ENCODE measurements around the gene SIRT2. TPM values are rescaled to one million over a fixed set of nuclear protein-coding genes. Genes with fewer than 3 reads are reported as not detected.
A peak's percentile ranks its signal among the peaks of the same experiment; 100 is the strongest.
"Not testable (repeated sequence)": the region's sequence is repeated elsewhere in the genome, so short reads cannot be mapped to it uniquely, and the experiment has no call there.

SIRT2 gene
- total and polyA plus RNA-seq, 3 experiments from 2014 or later, result 33.6 to 51.2 (median 36.5) TPM

GRCh38 chr19:38834104-38834490 is 65.3 kb downstream of the SIRT2 start:
- ChIA-PET POLR2A (interaction anchor here (0.5 kb wide), 1 partner anchor 20 kb away, joined by 5 read pairs; no protein-coding TSS in a partner anchor), CTCF (interaction anchor here (1.4 to 1.7 kb wide), 2 partner anchors 35 to 37 kb away, joined by 3 to 4 read pairs; no protein-coding TSS in a partner anchor)
- Histone ChIP-seq H3K27ac (ENCODE audit: low read depth, low read length) (no peak overlapping the region), H3K4me1 (ENCODE audit: insufficient read depth, low read length) (peaks cover 17% of the 10 kb centered on the region), H3K4me3 (ENCODE audit: low read length) (no peak overlapping the region), H3K27me3 (ENCODE audit: insufficient read depth, low read length, poor library complexity, severe bottlenecking) (no peaks in the 10 kb centered on the region), H3K36me3 (ENCODE audit: insufficient read depth, low read length) (peaks cover 33% of the 10 kb centered on the region), H3K9me3 (ENCODE audit: low read length) (no peaks in the 10 kb centered on the region)
- Mint-ChIP-seq H3K9me3 (no peaks in the 10 kb centered on the region), H3K36me3 (peaks cover 7 to 61% (median 13%) of the 10 kb centered on the region in 3 donors), H3K27ac (peak overlapping the region in 3 of 8 donors; percentile 2 to 74 (median 7)), H3K4me1 (peaks cover 16 to 39% (median 27%) of the 10 kb centered on the region in 3 donors), H3K4me3 (peak overlapping the region in 2 of 7 donors; percentile 29 to 58), H3K27me3 (peaks cover 0 to 2% of the 10 kb centered on the region in 2 donors)
- DNase-seq, result no peak

GRCh38 chr19:38833092-38833425 is 66.4 kb downstream of the SIRT2 start:
- POLR2A ChIA-PET, result interaction anchor here (0.6 to 3.1 kb wide), 4 partner anchors 9 to 99 kb away, joined by 4 to 48 read pairs (median 20); partner anchors contain the start of gene HNRNPL
- H3K4me1 ChIP-seq (ENCODE audit: insufficient read depth, low read length), result peaks cover 17% of the 10 kb centered on the region
- no peaks in the 10 kb centered on the region for H3K9me3 ChIP-seq (ENCODE audit: low read length)
- peak overlapping the region in 3 of 8 donors; percentile 21 to 63 (median 45) for H3K27ac Mint-ChIP-seq
- peaks cover 18 to 36% (median 30%) of the 10 kb centered on the region in 3 donors for H3K4me1 Mint-ChIP-seq
- H3K27me3 ChIP-seq (ENCODE audit: insufficient read depth, low read length, poor library complexity, severe bottlenecking), result no peaks in the 10 kb centered on the region
- no peaks in the 10 kb centered on the region for H3K9me3 Mint-ChIP-seq
- peaks cover 23% of the 10 kb centered on the region for H3K36me3 ChIP-seq (ENCODE audit: insufficient read depth, low read length)
- H3K36me3 Mint-ChIP-seq, result peaks cover 0 to 55% (median 8%) of the 10 kb centered on the region in 3 donors
- no peaks in the 10 kb centered on the region for H3K27me3 Mint-ChIP-seq
- peak overlapping the region in 1 of 7 donors; percentile 25 for H3K4me3 Mint-ChIP-seq
- CTCF ChIA-PET, result interaction anchor here (1.3 to 1.4 kb wide), 2 partner anchors 36 to 261 kb away, joined by 3 read pairs; no protein-coding TSS in a partner anchor
- DNase-seq, result no peak
- no peak overlapping the region for H3K27ac ChIP-seq (ENCODE audit: low read depth, low read length)
- H3K4me3 ChIP-seq (ENCODE audit: low read length), result no peak overlapping the region

- H3K27me3 Mint-ChIP-seq, result no peaks in the 10 kb centered on the region
- CTCF ChIA-PET, result interaction anchor here (0.6 to 2.3 kb wide), 11 partner anchors 9 to 101 kb away, joined by 3 to 8 read pairs (median 4); partner anchors contain the start of gene RINL
Measured at GRCh38 chr19:38831142-38831605, 68.2 kb downstream of the SIRT2 start.

GRCh38 chr19:38830039-38830733 is 69.2 kb downstream of the SIRT2 start:
- POLR2A ChIA-PET, result interaction anchor here (0.5 to 3.1 kb wide), 6 partner anchors 9 to 211 kb away, joined by 3 to 48 read pairs (median 6); partner anchors contain the start of genes EIF3K and HNRNPL
- H3K4me1 ChIP-seq (ENCODE audit: insufficient read depth, low read length), result peaks cover 17% of the 10 kb centered on the region
- no peak overlapping the region for H3K4me3 ChIP-seq (ENCODE audit: low read length)
- Mint-ChIP-seq H3K27ac (peak overlapping the region in 7 of 8 donors; percentile 9 to 97 (median 93)), H3K4me3 (peak overlapping the region; percentile 85 to 96 (median 93)), H3K9me3 (no peaks in the 10 kb centered on the region), H3K4me1 (peaks cover 27 to 62% (median 47%) of the 10 kb centered on the region in 3 donors), H3K36me3 (peaks cover 0 to 51% (median 4%) of the 10 kb centered on the region in 3 donors), H3K27me3 (no peaks in the 10 kb centered on the region)
- no peaks in the 10 kb centered on the region for H3K27me3 ChIP-seq (ENCODE audit: insufficient read depth, low read length, poor library complexity, severe bottlenecking)
- CTCF ChIA-PET, result interaction anchor here (1.0 to 2.3 kb wide), 4 partner anchors 58 to 196 kb away, joined by 3 to 6 read pairs (median 4); no protein-coding TSS in a partner anchor
- H3K36me3 ChIP-seq (ENCODE audit: insufficient read depth, low read length), result peaks cover 9% of the 10 kb centered on the region
- no peaks in the 10 kb centered on the region for H3K9me3 ChIP-seq (ENCODE audit: low read length)
- DNase-seq, result no peak
- H3K27ac ChIP-seq (ENCODE audit: low read depth, low read length), result no peak overlapping the region

More at GRCh38 chr19:38831142-38831605, 68.2 kb downstream of the SIRT2 start:
- peak overlapping the region; percentile 83 to 98 (median 97) for H3K27ac Mint-ChIP-seq
- no peaks in the 10 kb centered on the region for H3K9me3 ChIP-seq (ENCODE audit: low read length)
- peaks cover 17% of the 10 kb centered on the region for H3K4me1 ChIP-seq (ENCODE audit: insufficient read depth, low read length)
- no peaks in the 10 kb centered on the region for H3K27me3 ChIP-seq (ENCODE audit: insufficient read depth, low read length, poor library complexity, severe bottlenecking)
- H3K36me3 Mint-ChIP-seq, result peaks cover 0 to 54% (median 3%) of the 10 kb centered on the region in 3 donors
- H3K4me3 ChIP-seq (ENCODE audit: low read length), result peak overlapping the region; percentile 90
- peaks cover 16% of the 10 kb centered on the region for H3K36me3 ChIP-seq (ENCODE audit: insufficient read depth, low read length)
- peak overlapping the region; percentile 89 for H3K27ac ChIP-seq (ENCODE audit: low read depth, low read length)
- peak overlapping the region; percentile 85 to 96 (median 93) for H3K4me3 Mint-ChIP-seq
- H3K4me1 Mint-ChIP-seq, result peaks cover 25 to 54% (median 44%) of the 10 kb centered on the region in 3 donors
- DNase-seq, result peak in 2 of 5 donors; percentile 13 to 58
- POLR2A ChIA-PET, result interaction anchor here (0.6 to 3.1 kb wide), 12 partner anchors 8 to 1099 kb away, joined by 4 to 48 read pairs (median 5); partner anchors contain the start of genes EIF3K, HNRNPL, MRPS12 and SARS2
- H3K9me3 Mint-ChIP-seq, result no peaks in the 10 kb centered on the region

GRCh38 chr19:38829203-38829602 is 70.2 kb downstream of the SIRT2 start:
- H3K27me3 ChIP-seq (ENCODE audit: insufficient read depth, low read length, poor library complexity, severe bottlenecking); DNase-seq; H3K27ac ChIP-seq (ENCODE audit: low read depth, low read length); H3K9me3 Mint-ChIP-seq; H3K4me3 ChIP-seq (ENCODE audit: low read length); H3K36me3 ChIP-seq (ENCODE audit: insufficient read depth, low read length); H3K27ac Mint-ChIP-seq; H3K9me3 ChIP-seq (ENCODE audit: low read length); H3K27me3 Mint-ChIP-seq: not testable (repeated sequence)
- peak overlapping the region in 2 of 7 donors; percentile 50 to 96 for H3K4me3 Mint-ChIP-seq
- H3K4me1 ChIP-seq (ENCODE audit: insufficient read depth, low read length), result peaks cover 17% of the 10 kb centered on the region
- ChIA-PET CTCF (interaction anchor here (0.7 to 2.3 kb wide), 4 partner anchors 59 to 195 kb away, joined by 3 to 5 read pairs (median 3); no protein-coding TSS in a partner anchor), POLR2A (interaction anchor here (0.8 to 1.2 kb wide), 2 partner anchors 10 to 210 kb away, joined by 3 read pairs; partner anchors contain the start of gene EIF3K)
- H3K4me1 Mint-ChIP-seq, result peaks cover 32 to 71% (median 57%) of the 10 kb centered on the region in 3 donors
- peaks cover 0 to 58% (median 4%) of the 10 kb centered on the region in 3 donors for H3K36me3 Mint-ChIP-seq

Other genes starting within 250 kb of the SIRT2 start
- gene CAPN12, start 155.1 kb downstream of the SIRT2 start, total RNA-seq, result 1 to 10 TPM; 5.2 to 5.3 TPM
- gene CAPN12, start 155.1 kb downstream of the SIRT2 start, polyA plus RNA-seq, result 19.5 TPM
- not detected for gene LGALS7, start 126.1 kb downstream of the SIRT2 start, total RNA-seq
- gene LGALS7, start 126.1 kb downstream of the SIRT2 start, polyA plus RNA-seq, result not detected
- gene LGALS7B, start 110.4 kb downstream of the SIRT2 start, total RNA-seq, result not detected
- not detected for gene LGALS7B, start 110.4 kb downstream of the SIRT2 start, polyA plus RNA-seq
- gene LGALS4, start 86.7 kb downstream of the SIRT2 start, total RNA-seq, result 1 to 10 TPM; 1.2 to 1.8 TPM
- gene LGALS4, start 86.7 kb downstream of the SIRT2 start, polyA plus RNA-seq, result 0.44 TPM
- gene ECH1, start 67.8 kb downstream of the SIRT2 start, total RNA-seq, result 100 to 1,000 TPM; 111 to 114 TPM
- gene ECH1, start 67.8 kb downstream of the SIRT2 start, polyA plus RNA-seq, result 272 TPM
- gene HNRNPL, start 49.6 kb downstream of the SIRT2 start, total RNA-seq, result 100 to 1,000 TPM; 656 to 679 TPM
- 73.4 TPM for gene HNRNPL, start 49.6 kb downstream of the SIRT2 start, polyA plus RNA-seq
- 10 to 100 TPM; 82.3 to 85.4 TPM for gene RINL, start 21.3 kb downstream of the SIRT2 start, total RNA-seq
- 42.6 TPM for gene RINL, start 21.3 kb downstream of the SIRT2 start, polyA plus RNA-seq
- gene NFKBIB, start 351 bp upstream of the SIRT2 start, total RNA-seq, result 100 to 1,000 TPM; 107 to 116 TPM
- 15.6 TPM for gene NFKBIB, start 351 bp upstream of the SIRT2 start, polyA plus RNA-seq
- gene CCER2, start 12.6 kb upstream of the SIRT2 start, total RNA-seq, result under 1 TPM; 0.44 to 0.61 TPM
- not detected for gene CCER2, start 12.6 kb upstream of the SIRT2 start, polyA plus RNA-seq
- 10 to 100 TPM; 43.1 to 46.7 TPM for gene SARS2, start 31.1 kb upstream of the SIRT2 start, total RNA-seq
- gene SARS2, start 31.1 kb upstream of the SIRT2 start, polyA plus RNA-seq, result 18.9 TPM
- 100 to 1,000 TPM; 113 to 117 TPM for gene MRPS12, start 31.3 kb upstream of the SIRT2 start, total RNA-seq
- gene MRPS12, start 31.3 kb upstream of the SIRT2 start, polyA plus RNA-seq, result 94.4 TPM
- not detected for gene FBXO17, start 76.1 kb upstream of the SIRT2 start, total RNA-seq
- gene FBXO17, start 76.1 kb upstream of the SIRT2 start, polyA plus RNA-seq, result 0.16 TPM
- under 1 TPM; 0.37 to 0.80 TPM for gene FBXO27, start 132.9 kb upstream of the SIRT2 start, total RNA-seq
- gene FBXO27, start 132.9 kb upstream of the SIRT2 start, polyA plus RNA-seq, result 0.64 TPM
- gene ACP7, start 184.8 kb upstream of the SIRT2 start, total RNA-seq, result not detected
- gene ACP7, start 184.8 kb upstream of the SIRT2 start, polyA plus RNA-seq, result 0.22 TPM
- gene PAK4, start 226.2 kb upstream of the SIRT2 start, total RNA-seq, result 10 to 100 TPM; 21.3 to 21.8 TPM
- gene PAK4, start 226.2 kb upstream of the SIRT2 start, polyA plus RNA-seq, result 1.8 TPM

Data from CD8-positive, alpha-beta memory T cell (primary cell).